K562 (cell line): Measurements from ENCODE around the gene TBCC. TPM values are rescaled to one million over a fixed set of nuclear protein-coding genes. Genes with fewer than 3 reads are reported as not detected.

Experiments used
- ATAC-seq: fragments of 200-7000 bp; cut with Tn5 transposase; 3 replicates; pipeline ENCODE4 v1.9.1; 2020; ENCODE audit warnings: moderate library complexity
- BruUV-seq: library from RNA; stranded (reverse); fragments of 400-500 nt; replicated peaks from 2 replicates; lab custom pipeline; 2021; lab: Mats Ljungman, UMichigan
- CTCF ChIA-PET: fragments of 300-600 bp; formaldehyde crosslinking; extraction: SDS; loops from one replicate; lab custom pipeline; 2021; ENCODE audit warnings: low intra/inter-chr PET ratio; lab: Yijun Ruan, JAX
- POLR2A ChIA-PET: fragments of 300-600, 350-650 bp; sonication (Branson Sonifier 250); formaldehyde crosslinking; extraction: SDS; loops from one replicate; lab custom pipeline; 2021; ENCODE audit warnings: antibody characterized with exemption, inconsistent platforms; lab: Yijun Ruan, JAX
- DNase-seq, 4 experiments: peaks; one replicate each; pipeline versions ENCODE4 v3.0.0 to v3.0.0-alpha.2; 2011 to 2018; ENCODE audit warnings: low spot score in 3 of 4, mixed read lengths in 3 of 4; ENCODE audit errors: extremely low read depth in 1 of 4
- FAIRE-seq: peaks from 2 replicates; lab custom pipeline; 2011; peaks lifted over from hg19 to GRCh38; lab: Jason Lieb, UNC
- H2AFZ ChIP-seq: 2 replicates; pipeline ENCODE4 v1.6.0; 2011; ENCODE audit warnings: low read depth, low read length, control low read depth, inconsistent platforms
- H3K27ac ChIP-seq: fragments of 200-600 bp; 3 replicates; pipeline ENCODE4 v1.8.0; 2011; ENCODE audit warnings: low read depth, mild to moderate bottlenecking, control low read depth, inconsistent platforms, low read length, moderate library complexity, mixed read lengths; ENCODE audit errors: extremely low read depth
- H3K27me3 ChIP-seq, 2 experiments: fragments of 300-600 bp in 1 of 2; 2 replicates in 1 of 2; 3 replicates in 1 of 2; pipeline versions ENCODE4 v1.6.0 to v1.8.0; 2011; ENCODE audit warnings: inconsistent platforms in 2 of 2, low read length in 2 of 2, mild to moderate bottlenecking in 1 of 2, mixed read lengths in 1 of 2, moderate library complexity in 1 of 2; ENCODE audit not compliant: control insufficient read depth in 2 of 2, insufficient read depth in 2 of 2
- H3K36me3 ChIP-seq: fragments of 300-600 bp; 3 replicates; pipeline ENCODE4 v1.8.0; 2011; ENCODE audit warnings: mild to moderate bottlenecking, low read length, inconsistent platforms; ENCODE audit not compliant: control insufficient read depth, insufficient read depth
- H3K4me1 ChIP-seq, 2 experiments: fragments of 200-600 bp in 1 of 2; replicated peaks in 1 of 2; 2 replicates in 1 of 2; 3 replicates in 1 of 2; pipeline versions ENCODE4 v1.5.1 to v1.8.0; 2011; ENCODE audit warnings: inconsistent platforms in 2 of 2, low read length in 2 of 2, mild to moderate bottlenecking in 1 of 2, mixed read lengths in 1 of 2, moderate library complexity in 1 of 2; ENCODE audit not compliant: control insufficient read depth in 2 of 2, insufficient read depth in 2 of 2
- H3K4me2 ChIP-seq: 2 replicates; pipeline ENCODE4 v1.6.1; 2011; ENCODE audit warnings: low read length, control low read depth, inconsistent platforms, mixed read lengths; ENCODE audit not compliant: insufficient read depth
- H3K4me3 ChIP-seq: fragments of 200-600 bp; sonication (generic), shearing (Covaris generic); 2 replicates; pipeline ENCODE4 v1.5.1; 2016; ENCODE audit warnings: control low read depth, inconsistent platforms
- H3K79me2 ChIP-seq: fragments of 200-600 bp; 3 replicates; pipeline ENCODE4 v1.8.0; 2011; ENCODE audit warnings: low read length, inconsistent platforms; ENCODE audit not compliant: control insufficient read depth, insufficient read depth
- H3K9ac ChIP-seq, 2 experiments: 2 replicates each; pipeline versions ENCODE4 v1.6.0 to v1.6.1; 2011; ENCODE audit warnings: low read depth in 2 of 2, low read length in 2 of 2, control low read depth in 1 of 2, inconsistent platforms in 1 of 2, mild to moderate bottlenecking in 1 of 2, mixed read lengths in 1 of 2; ENCODE audit not compliant: insufficient read depth in 1 of 2
- H3K9me1 ChIP-seq: one replicate; pipeline ENCODE4 v1.6.0; 2011; ENCODE audit warnings: inconsistent platforms, mild to moderate bottlenecking, low read length, moderate library complexity; ENCODE audit not compliant: control insufficient read depth, insufficient read depth
- H3K9me3 ChIP-seq: replicated peaks from 2 replicates; pipeline ENCODE4 v1.5.1; 2011; ENCODE audit warnings: low read depth, low read length, inconsistent platforms; ENCODE audit not compliant: control insufficient read depth, insufficient read depth
- H4K20me1 ChIP-seq: replicated peaks from 2 replicates; pipeline ENCODE4 v1.6.1; 2011; ENCODE audit warnings: low read length, inconsistent platforms, mixed read lengths; ENCODE audit not compliant: control insufficient read depth, insufficient read depth
- EGR1 ChIP-seq: fragments of 450-650 bp; conservative IDR thresholded peaks from 2 replicates; pipeline ENCODE4 v1.6.1; 2017; ENCODE audit warnings: mild to moderate bottlenecking
- ESRRB ChIP-seq: fragments of 250-450 bp; sonication (Bioruptor Pico); IDR thresholded peaks from 2 replicates; pipeline ENCODE4 v1.5.0; 2020; ENCODE audit warnings: mild to moderate bottlenecking, moderate library complexity, borderline replicate concordance
- FIP1L1 ChIP-seq: fragments of 200-400 bp; formaldehyde crosslinking; IDR thresholded peaks from 2 replicates; pipeline ENCODE4 v1.6.1; 2018; ENCODE audit warnings: mild to moderate bottlenecking, low read depth, low read length; ENCODE audit not compliant: poor library complexity, severe bottlenecking
- LEF1 ChIP-seq: fragments of 450-650 bp; IDR thresholded peaks from 2 replicates; pipeline ENCODE4 v1.6.1; 2016; ENCODE audit warnings: mild to moderate bottlenecking
- MEF2A ChIP-seq: IDR thresholded peaks from 2 replicates; pipeline ENCODE4 v1.6.1; 2011; ENCODE audit warnings: low read depth, mild to moderate bottlenecking, low read length, moderate library complexity; ENCODE audit not compliant: control insufficient read depth
- MEF2D ChIP-seq: conservative IDR thresholded peaks from 2 replicates; pipeline ENCODE4 v1.6.1; 2016; ENCODE audit warnings: low read depth, missing genetic modification characterization, missing compliant biosample characterization
- NFE2L1 ChIP-seq: fragments of 450-650 bp; IDR thresholded peaks from 2 replicates; pipeline ENCODE4 v1.6.1; 2016; ENCODE audit warnings: missing genetic modification characterization, low read depth, mild to moderate bottlenecking, missing compliant biosample characterization, moderate library complexity, borderline replicate concordance
- RBFOX2 ChIP-seq: fragments of 200-400 bp; formaldehyde crosslinking; IDR thresholded peaks from 2 replicates; pipeline ENCODE4 v1.6.1; 2017; ENCODE audit warnings: low read depth, mild to moderate bottlenecking, low read length, moderate library complexity
- WGBS: fragments of 100-300 bp; shearing (Covaris generic); methylation state at CpG from one replicate; pipeline ENCODE4 v1.1.6; 2016; ENCODE audit warnings: low coverage, mixed read lengths; ENCODE audit not compliant: insufficient coverage; ENCODE audit errors: missing lambda C conversion rate; 5-methylcytosine and 5-hydroxymethylcytosine counted together
- in situ Hi-C: fragments of 300-500 bp; cut with MboI; formaldehyde crosslinking; loops from 4 replicates; pipeline ENCODE4 v1.15.0; 2018; ENCODE audit warnings: inconsistent platforms, mixed read lengths
- intact Hi-C: fragments of 100-400 bp; cut with micrococcal nuclease; formaldehyde crosslinking; loops from 2 replicates; pipeline ENCODE4 v1.14.2; 2022
- polyA plus RNA-seq, 8 experiments: library from polyadenylated mRNA; depleted of rRNA in 4 of 8; stranded (reverse) in 5 of 8; unstranded in 3 of 8; fragments of >200 nt; fragmentation: Nextera tagmentation in 2 of 8; fragmentation: Illumina TruSeq in 1 of 8; extraction: Ambion mirVana in 2 of 8; extraction: Trizol in 1 of 8; gene quantifications; 2 replicates each; pipeline versions ENCODE4 v1.2.1 to v1.2.3, GENCODE V29; 2011 to 2014; ENCODE audit warnings: inconsistent platforms in 1 of 8, missing spikeins in 1 of 8
- total RNA-seq, 7 experiments: library from RNA; depleted of rRNA in 6 of 7; stranded (reverse); fragments of >200 nt in 6 of 7; fragmentation: Illumina TruSeq in 2 of 7; extraction: Trizol in 2 of 7; gene quantifications; 2 replicates each; pipeline versions ENCODE4 v1.2.1 to v1.2.3, GENCODE V29; 2011 to 2021; ENCODE audit warnings: low replicate concordance in 1 of 7
- TF ChIP-seq, protein P1 (sequence below): fragments of 200-800 bp; sonication (Bioruptor generic); IDR thresholded peaks from 2 replicates; pipeline ENCODE4 v1.6.1; 2017; ENCODE audit warnings: missing genetic modification characterization, missing compliant biosample characterization

TBCC gene
- total and polyA plus RNA-seq, 9 of the 15 experiments (the other 6 are each of a cell fraction or from before 2014, with no cell fraction given), result 2.8 to 34.1 (median 23.3) TPM

DNA sequence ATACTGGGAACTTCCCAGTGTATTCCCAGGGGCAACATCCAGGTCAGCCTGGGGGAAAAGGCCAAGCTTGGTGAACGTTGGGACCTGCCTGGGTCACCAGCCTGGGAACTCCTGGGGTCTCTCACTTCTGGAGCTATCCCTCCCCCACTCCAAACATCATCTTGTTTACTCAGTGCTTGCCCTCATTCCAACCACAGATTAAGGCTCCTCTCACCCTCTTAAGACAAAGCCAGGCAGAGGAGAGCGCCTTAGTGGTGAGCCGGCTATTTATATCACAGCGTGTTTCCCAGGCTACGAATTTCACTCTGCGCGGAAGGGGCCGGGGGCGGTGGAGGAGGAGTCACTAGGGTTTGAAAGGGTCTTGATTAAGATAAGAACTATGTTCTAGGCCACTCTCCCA is 35.6 kb downstream of the TBCC start (continued):
- TF ChIP-seq, protein P1, sequence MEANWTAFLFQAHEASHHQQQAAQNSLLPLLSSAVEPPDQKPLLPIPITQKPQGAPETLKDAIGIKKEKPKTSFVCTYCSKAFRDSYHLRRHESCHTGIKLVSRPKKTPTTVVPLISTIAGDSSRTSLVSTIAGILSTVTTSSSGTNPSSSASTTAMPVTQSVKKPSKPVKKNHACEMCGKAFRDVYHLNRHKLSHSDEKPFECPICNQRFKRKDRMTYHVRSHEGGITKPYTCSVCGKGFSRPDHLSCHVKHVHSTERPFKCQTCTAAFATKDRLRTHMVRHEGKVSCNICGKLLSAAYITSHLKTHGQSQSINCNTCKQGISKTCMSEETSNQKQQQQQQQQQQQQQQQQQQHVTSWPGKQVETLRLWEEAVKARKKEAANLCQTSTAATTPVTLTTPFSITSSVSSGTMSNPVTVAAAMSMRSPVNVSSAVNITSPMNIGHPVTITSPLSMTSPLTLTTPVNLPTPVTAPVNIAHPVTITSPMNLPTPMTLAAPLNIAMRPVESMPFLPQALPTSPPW (CRISPR knock-in tag), result peak; percentile 38; the same call in 1 of the 2 replicates
- TF ChIP-seq MEF2D (tag), result 0 out of 2 replicates have a peak, but pooled peaks have one; percentile 35
- peak; percentile 50 for TF ChIP-seq EGR1
- TF ChIP-seq MEF2A, result peak; percentile 83
- peak; percentile 38; the same call in 1 of the 2 replicates for TF ChIP-seq LEF1
- TF ChIP-seq, all 486 proteins: peak for 9

DNA sequence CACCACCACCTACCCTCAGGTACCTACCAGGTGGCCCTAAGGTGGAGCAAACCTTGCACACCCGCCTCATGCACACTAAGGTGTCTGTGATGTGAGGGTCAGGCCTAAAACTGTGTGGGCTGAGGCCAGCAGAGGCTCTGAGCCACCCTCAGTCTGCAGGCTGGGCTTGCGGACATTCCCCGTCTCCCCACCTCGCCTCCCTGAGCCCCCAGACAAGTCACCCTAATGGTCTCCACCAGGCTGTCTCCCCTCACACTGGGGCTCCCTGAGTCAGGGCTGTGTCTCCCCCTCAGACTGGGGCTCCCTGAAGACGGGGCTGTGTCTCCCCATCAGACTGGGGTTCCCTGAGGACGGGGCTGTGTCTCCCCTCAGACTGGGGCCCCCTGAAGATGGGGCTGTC is 36.0 kb downstream of the TBCC start:
- no peak overlapping the region for H3K27ac ChIP-seq
- H3K4me3 ChIP-seq, result no peak overlapping the region
- no peak overlapping the region for H3K4me2 ChIP-seq
- no peaks in the 10 kb centered on the region for H3K9me1 ChIP-seq
- no peaks in the 10 kb centered on the region; a peak in 1 of 5 replicates for H3K27me3 ChIP-seq
- 38% methylated on average over 6 of the region's 6 CpGs for WGBS
- intact Hi-C loops (no loop called here), in situ Hi-C loops (no loop called here)
- no peaks in the 10 kb centered on the region for H4K20me1 ChIP-seq
- no peak for ATAC-seq
- TF ChIP-seq ESRRB (no peak), RBFOX2 (no peak), FIP1L1 (no peak), NFE2L1 (no peak)
- TF ChIP-seq, all 486 proteins: peak for 0
- no TSS peak for BruUV-seq
- DNase-seq (no peak), FAIRE-seq (no peak)
- peak overlapping the region in 1 of 2 experiments; percentile 5; a peak in 1 of 4 replicates for H3K9ac ChIP-seq
- no peaks in the 10 kb centered on the region for H3K79me2 ChIP-seq
- H3K9me3 ChIP-seq, result peaks cover 8% of the 10 kb centered on the region
- peaks cover 6 to 7% of the 10 kb centered on the region in 2 experiments; a peak in 3 of 5 replicates for H3K4me1 ChIP-seq
- ChIA-PET CTCF (no interaction called here), POLR2A (interaction anchor here (1.2 kb wide), 1 partner anchor 36 kb away, joined by 3 read pairs; no protein-coding TSS in a partner anchor)
- H2AFZ ChIP-seq, result peak overlapping the region; percentile 51; the same call in 1 of the 2 replicates
- no peaks in the 10 kb centered on the region for H3K36me3 ChIP-seq
